ENCODE data around the gene ETV3. TPM values are rescaled to one million over a fixed set of nuclear protein-coding genes. Genes with fewer than 3 reads are reported as not detected.

Gene ETV3
- total RNA-seq, 1 experiment from 2014 or later: 39.7 TPM

DNA sequence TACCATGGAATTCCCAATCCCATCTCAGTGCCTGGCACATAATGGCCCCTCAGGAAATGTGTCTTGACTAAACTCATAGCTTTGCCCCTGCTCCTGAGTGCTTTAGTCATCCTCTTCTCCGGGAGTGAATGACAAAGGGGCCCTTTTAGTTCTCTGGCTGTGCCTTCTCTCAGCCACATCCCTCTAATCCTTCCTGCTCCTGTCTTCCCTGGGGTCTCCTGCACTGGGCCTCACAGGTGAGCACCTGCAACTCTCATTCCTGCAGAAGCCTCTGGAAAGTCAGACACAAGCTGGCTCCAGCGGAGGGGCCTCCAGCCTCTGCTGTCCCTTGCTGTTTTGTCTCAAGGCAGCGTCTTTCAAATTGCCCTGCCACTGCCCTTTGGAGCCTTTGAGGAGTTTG lies 24.6 kb downstream of the ETV3 start:
- BruUV-seq (replicated peaks): no TSS peak

DNA sequence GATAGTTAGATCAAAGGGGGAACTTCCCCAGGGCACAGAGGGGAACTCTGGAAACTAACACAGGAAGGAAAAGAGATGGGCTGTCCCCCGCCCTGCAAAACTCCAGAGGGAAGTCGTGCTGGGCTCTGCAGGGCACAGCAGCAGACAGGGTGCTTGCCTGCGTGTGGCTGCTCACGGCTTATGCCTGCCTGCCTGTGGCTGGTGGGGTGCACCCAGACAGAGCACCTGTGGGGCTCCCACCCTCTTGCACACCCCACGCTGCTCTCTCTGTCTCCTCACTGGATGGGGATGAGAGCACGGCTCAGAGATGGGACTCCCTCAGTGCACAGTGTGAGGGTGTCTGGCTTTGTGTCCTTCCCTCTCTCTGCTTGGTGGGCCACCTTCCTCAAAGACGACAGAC lies 25.1 kb downstream of the ETV3 start:
- no peak overlapping the region for H3K27ac Mint-ChIP-seq (ENCODE audit: unreplicated experiment)
- no TSS peak for BruUV-seq (replicated peaks)
- intact Hi-C loops (cut with micrococcal nuclease; ENCODE audit: unreplicated experiment): no loop called here
- H3K4me1 Mint-ChIP-seq (ENCODE audit: low read depth, unreplicated experiment): no peaks in the 10 kb centered on the region
- peaks cover 78% of the 10 kb centered on the region for H3K27me3 Mint-ChIP-seq (ENCODE audit: unreplicated experiment)
- CTCF ChIA-PET: no interaction called here
- H3K36me3 Mint-ChIP-seq (ENCODE audit: insufficient read depth, unreplicated experiment): no peaks in the 10 kb centered on the region
- TF ChIP-seq, protein P1, sequence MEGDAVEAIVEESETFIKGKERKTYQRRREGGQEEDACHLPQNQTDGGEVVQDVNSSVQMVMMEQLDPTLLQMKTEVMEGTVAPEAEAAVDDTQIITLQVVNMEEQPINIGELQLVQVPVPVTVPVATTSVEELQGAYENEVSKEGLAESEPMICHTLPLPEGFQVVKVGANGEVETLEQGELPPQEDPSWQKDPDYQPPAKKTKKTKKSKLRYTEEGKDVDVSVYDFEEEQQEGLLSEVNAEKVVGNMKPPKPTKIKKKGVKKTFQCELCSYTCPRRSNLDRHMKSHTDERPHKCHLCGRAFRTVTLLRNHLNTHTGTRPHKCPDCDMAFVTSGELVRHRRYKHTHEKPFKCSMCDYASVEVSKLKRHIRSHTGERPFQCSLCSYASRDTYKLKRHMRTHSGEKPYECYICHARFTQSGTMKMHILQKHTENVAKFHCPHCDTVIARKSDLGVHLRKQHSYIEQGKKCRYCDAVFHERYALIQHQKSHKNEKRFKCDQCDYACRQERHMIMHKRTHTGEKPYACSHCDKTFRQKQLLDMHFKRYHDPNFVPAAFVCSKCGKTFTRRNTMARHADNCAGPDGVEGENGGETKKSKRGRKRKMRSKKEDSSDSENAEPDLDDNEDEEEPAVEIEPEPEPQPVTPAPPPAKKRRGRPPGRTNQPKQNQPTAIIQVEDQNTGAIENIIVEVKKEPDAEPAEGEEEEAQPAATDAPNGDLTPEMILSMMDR (IDR thresholded peaks at IDR 0.05; ENCODE audit: unreplicated experiment): no peak
- DNase-seq: no peak
- no peak overlapping the region for H3K4me3 Mint-ChIP-seq (ENCODE audit: low read depth, unreplicated experiment)
- no peaks in the 10 kb centered on the region for H3K9me3 Mint-ChIP-seq (ENCODE audit: low read depth, unreplicated experiment)

More for the DNA sequence above, 24.6 kb downstream of the ETV3 start:
- CTCF ChIA-PET: no interaction called here
- H3K9me3 Mint-ChIP-seq (ENCODE audit: low read depth, unreplicated experiment): no peaks in the 10 kb centered on the region
- H3K36me3 Mint-ChIP-seq (ENCODE audit: insufficient read depth, unreplicated experiment): no peaks in the 10 kb centered on the region
- intact Hi-C loops (cut with micrococcal nuclease; ENCODE audit: unreplicated experiment): no loop called here
- no peak for DNase-seq
- TF ChIP-seq, protein P1 (IDR thresholded peaks at IDR 0.05; ENCODE audit: unreplicated experiment): no peak
- H3K4me3 Mint-ChIP-seq (ENCODE audit: low read depth, unreplicated experiment): no peak overlapping the region
- H3K27ac Mint-ChIP-seq (ENCODE audit: unreplicated experiment): no peak overlapping the region
- H3K4me1 Mint-ChIP-seq (ENCODE audit: low read depth, unreplicated experiment): no peaks in the 10 kb centered on the region
- peaks cover 72% of the 10 kb centered on the region for H3K27me3 Mint-ChIP-seq (ENCODE audit: unreplicated experiment)

DNA sequence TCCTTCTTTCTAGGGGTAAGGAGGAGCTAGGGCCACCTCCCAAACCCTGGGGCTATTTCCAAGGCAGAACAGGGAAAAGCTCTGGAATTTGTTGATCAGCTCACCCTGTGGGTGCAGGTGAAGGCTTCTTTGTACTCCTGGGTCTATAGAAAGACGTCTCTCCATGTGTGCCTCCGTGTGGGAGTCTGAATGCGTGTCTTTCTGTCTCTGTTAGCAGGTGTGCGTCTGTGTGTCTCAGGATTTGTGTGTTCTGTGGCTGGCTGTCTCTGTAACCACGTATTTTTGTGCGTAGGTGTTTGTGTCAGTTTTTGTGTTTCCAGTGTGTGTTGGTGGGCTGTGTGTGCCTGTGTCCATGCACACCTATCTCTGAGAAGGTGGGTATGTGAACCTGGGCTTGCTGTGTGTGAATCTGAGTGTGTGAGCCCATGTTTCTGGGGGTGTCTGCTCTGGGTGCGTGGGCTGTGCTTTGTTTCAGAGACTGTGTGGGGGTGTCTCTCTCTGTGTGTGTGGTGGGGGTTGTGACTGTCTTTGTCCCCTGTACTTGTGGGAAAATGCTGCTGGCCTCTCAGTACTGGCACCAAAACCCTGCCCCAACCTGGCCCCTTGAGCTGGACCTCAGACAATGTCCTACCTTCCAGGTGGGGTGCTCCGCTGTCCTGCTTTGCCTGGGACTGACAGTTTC lies 25.9 kb downstream of the ETV3 start:
- Mint-ChIP-seq H3K27me3 (ENCODE audit: unreplicated experiment) (peaks cover 86% of the 10 kb centered on the region), H3K36me3 (ENCODE audit: insufficient read depth, unreplicated experiment) (no peaks in the 10 kb centered on the region), H3K4me3 (ENCODE audit: low read depth, unreplicated experiment) (no peak overlapping the region), H3K4me1 (ENCODE audit: low read depth, unreplicated experiment) (no peaks in the 10 kb centered on the region), H3K9me3 (ENCODE audit: low read depth, unreplicated experiment) (no peaks in the 10 kb centered on the region), H3K27ac (ENCODE audit: unreplicated experiment) (no peak overlapping the region)
- no peak for DNase-seq
- intact Hi-C loops (cut with micrococcal nuclease; ENCODE audit: unreplicated experiment): no loop called here
- BruUV-seq (replicated peaks): no TSS peak
- CTCF ChIA-PET: no interaction called here
- TF ChIP-seq, protein P1 (IDR thresholded peaks at IDR 0.05; ENCODE audit: unreplicated experiment): no peak

DNA sequence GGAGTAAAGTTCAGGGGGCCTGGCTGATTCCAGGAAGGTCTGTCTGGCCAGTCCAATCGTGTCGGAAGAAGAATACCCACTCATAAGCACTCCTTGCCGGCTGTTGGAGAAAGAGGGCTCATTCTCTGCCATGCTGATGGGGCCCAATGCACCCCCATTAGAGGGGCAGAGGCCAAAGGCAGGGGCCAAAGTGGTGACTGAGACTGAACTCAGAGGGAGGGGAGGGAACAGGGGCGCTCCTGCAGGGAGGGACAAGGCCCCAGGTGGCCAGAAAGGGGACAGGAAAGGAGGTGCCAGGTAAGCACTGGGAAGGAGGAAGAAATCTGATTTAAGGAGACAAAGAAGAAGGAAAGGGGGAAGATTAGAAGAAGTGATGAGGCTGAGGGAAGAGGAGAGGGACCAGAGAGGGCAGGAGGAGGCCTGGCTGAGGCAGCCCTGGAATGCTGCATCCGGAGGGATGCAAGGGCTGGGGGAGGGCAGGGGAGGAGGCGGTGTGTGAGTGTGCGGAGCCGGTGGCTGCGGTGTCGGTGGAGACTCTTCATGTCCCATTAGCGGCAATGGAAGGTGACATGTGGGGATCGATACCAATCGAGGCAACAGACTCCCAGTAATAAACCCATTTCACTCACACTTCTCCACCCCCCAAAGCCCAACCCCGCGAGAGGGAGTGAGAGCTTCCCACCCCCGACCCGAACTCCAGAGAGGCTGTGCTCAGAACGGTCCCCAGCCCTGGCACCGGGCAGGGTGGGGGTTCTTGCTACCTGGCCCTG lies 26.6 kb downstream of the ETV3 start:
- BruUV-seq (replicated peaks): no TSS peak
- peaks cover 2% of the 10 kb centered on the region for H3K4me1 Mint-ChIP-seq (ENCODE audit: low read depth, unreplicated experiment)
- no peaks in the 10 kb centered on the region for H3K36me3 Mint-ChIP-seq (ENCODE audit: insufficient read depth, unreplicated experiment)
- H3K27ac Mint-ChIP-seq (ENCODE audit: unreplicated experiment): no peak overlapping the region
- peaks cover 93% of the 10 kb centered on the region for H3K27me3 Mint-ChIP-seq (ENCODE audit: unreplicated experiment)
- TF ChIP-seq, protein P1 (IDR thresholded peaks at IDR 0.05; ENCODE audit: unreplicated experiment): no peak
- CTCF ChIA-PET: interaction anchor here (1.7 kb wide), 1 partner anchor 22 kb away, joined by 4 read pairs; no protein-coding TSS in a partner anchor
- intact Hi-C loops (cut with micrococcal nuclease; ENCODE audit: unreplicated experiment): no loop called here
- H3K9me3 Mint-ChIP-seq (ENCODE audit: low read depth, unreplicated experiment): no peaks in the 10 kb centered on the region
- H3K4me3 Mint-ChIP-seq (ENCODE audit: low read depth, unreplicated experiment): no peak overlapping the region
- no peak for DNase-seq

Data from Calu3 (cell line).